ENCODE measurements around the gene TPM2.

GRCh38 chr9:35734096-35734495, 44.4 kb upstream of the TPM2 start:
- TF ChIP-seq POLR2AphosphoS5 (IDR thresholded peaks at IDR 0.05; ENCODE audit: low read depth, low read length) (no peak), GATA2 (CRISPR knock-in tag; IDR thresholded peaks at IDR 0.05) (no peak), USF1 (IDR thresholded peaks at IDR 0.05; ENCODE audit: borderline replicate concordance, low read depth) (no peak), EP300 (IDR thresholded peaks at IDR 0.05; ENCODE audit: borderline replicate concordance in 1 of 2, low read depth in 1 of 2, low read length in 1 of 2) (no peak)

All from SK-N-SH (cell line).